Measurements from ENCODE around the gene ITGB6. TPM values are rescaled to one million over a fixed set of nuclear protein-coding genes. Genes with fewer than 3 reads are reported as not detected.

Gene ITGB6
- total RNA-seq, 4 donors from 2014 or later = 4.4 to 13.8 (median 10.0) TPM

GRCh38 chr2:160242893-160243564, 43.0 kb upstream of the ITGB6 start:
- H3K27ac ChIP-seq = no peak overlapping the region
- H3K4me3 ChIP-seq = no peak overlapping the region
- WGBS = 82% methylated on average over 3 of the region's 3 CpGs
- no peak for DNase-seq (ENCODE audit: low spot score in 2 of 2)
- no peak for TF ChIP-seq CTCF (IDR thresholded peaks at IDR 0.05)
- no peak for TF ChIP-seq POLR2A (IDR thresholded peaks at IDR 0.05)
- TF ChIP-seq EP300 (IDR thresholded peaks at IDR 0.05) = no peak
- TF ChIP-seq POLR2AphosphoS5 (IDR thresholded peaks at IDR 0.05) = no peak
- H3K9me3 ChIP-seq = no peaks in the 10 kb centered on the region
- no peaks in the 10 kb centered on the region for H3K27me3 ChIP-seq
- H3K4me1 ChIP-seq = peaks cover 20% of the 10 kb centered on the region
- no peaks in the 10 kb centered on the region for H3K36me3 ChIP-seq

- Histone ChIP-seq H3K36me3 (no peaks in the 10 kb centered on the region), H3K27me3 (no peaks in the 10 kb centered on the region), H3K4me1 (peaks cover 20% of the 10 kb centered on the region), H3K9me3 (no peaks in the 10 kb centered on the region), H3K27ac (no peak overlapping the region), H3K4me3 (no peak overlapping the region)
- WGBS = 50% methylated on average over 4 of the region's 4 CpGs
- no peak for DNase-seq (ENCODE audit: low spot score in 2 of 2)
- no peak for TF ChIP-seq EP300 (IDR thresholded peaks at IDR 0.05)
- TF ChIP-seq POLR2A (IDR thresholded peaks at IDR 0.05) = no peak
- TF ChIP-seq CTCF (IDR thresholded peaks at IDR 0.05) = no peak
- TF ChIP-seq POLR2AphosphoS5 (IDR thresholded peaks at IDR 0.05) = no peak
Observed at GRCh38 chr2:160241251-160242137, 41.4 kb upstream of the ITGB6 start.

- Histone ChIP-seq H3K36me3 (no peaks in the 10 kb centered on the region), H3K27ac (no peak overlapping the region), H3K4me1 (peaks cover 20% of the 10 kb centered on the region), H3K4me3 (no peak overlapping the region), H3K9me3 (no peaks in the 10 kb centered on the region), H3K27me3 (no peaks in the 10 kb centered on the region)
- WGBS = 52% methylated on average over 5 of the region's 5 CpGs
- no peak for DNase-seq (ENCODE audit: low spot score in 2 of 2)
- TF ChIP-seq POLR2A (IDR thresholded peaks at IDR 0.05) = no peak
- no peak for TF ChIP-seq EP300 (IDR thresholded peaks at IDR 0.05)
- no peak for TF ChIP-seq CTCF (IDR thresholded peaks at IDR 0.05)
- no peak for TF ChIP-seq POLR2AphosphoS5 (IDR thresholded peaks at IDR 0.05)
Observed at GRCh38 chr2:160239436-160239835, 39.4 kb upstream of the ITGB6 start.

- peaks cover 20% of the 10 kb centered on the region for H3K4me1 ChIP-seq
- no peaks in the 10 kb centered on the region for H3K9me3 ChIP-seq
- 49% methylated on average over 4 of the region's 4 CpGs for WGBS
- H3K4me3 ChIP-seq = no peak overlapping the region
- no peak for DNase-seq (ENCODE audit: low spot score in 2 of 2)
- no peak for TF ChIP-seq CTCF (IDR thresholded peaks at IDR 0.05)
- no peak for TF ChIP-seq POLR2AphosphoS5 (IDR thresholded peaks at IDR 0.05)
- TF ChIP-seq EP300 (IDR thresholded peaks at IDR 0.05) = no peak
- TF ChIP-seq POLR2A (IDR thresholded peaks at IDR 0.05) = no peak
- H3K27ac ChIP-seq = peak overlapping the region; percentile 45
- H3K27me3 ChIP-seq = no peaks in the 10 kb centered on the region
- no peaks in the 10 kb centered on the region for H3K36me3 ChIP-seq
Observed at GRCh38 chr2:160238392-160238791, 38.3 kb upstream of the ITGB6 start.

GRCh38 chr2:160232905-160233475, 32.9 kb upstream of the ITGB6 start:
- no peak overlapping the region for H3K27ac ChIP-seq
- WGBS = 79% methylated on average over 3 of the region's 3 CpGs
- H3K9me3 ChIP-seq = no peaks in the 10 kb centered on the region
- no peaks in the 10 kb centered on the region for H3K36me3 ChIP-seq
- no peak for DNase-seq (ENCODE audit: low spot score in 2 of 2)
- no peak for TF ChIP-seq POLR2A (IDR thresholded peaks at IDR 0.05)
- no peak for TF ChIP-seq POLR2AphosphoS5 (IDR thresholded peaks at IDR 0.05)
- H3K4me1 ChIP-seq = peaks cover 24% of the 10 kb centered on the region
- H3K27me3 ChIP-seq = no peaks in the 10 kb centered on the region
- H3K4me3 ChIP-seq = no peak overlapping the region
